ENCODE results near the gene GALNTL6. TPM values are rescaled to one million over a fixed set of nuclear protein-coding genes. Genes with fewer than 3 reads are reported as not detected.

The GALNTL6 gene
- total RNA-seq, 1 experiment from 2014 or later = not detected

DNA sequence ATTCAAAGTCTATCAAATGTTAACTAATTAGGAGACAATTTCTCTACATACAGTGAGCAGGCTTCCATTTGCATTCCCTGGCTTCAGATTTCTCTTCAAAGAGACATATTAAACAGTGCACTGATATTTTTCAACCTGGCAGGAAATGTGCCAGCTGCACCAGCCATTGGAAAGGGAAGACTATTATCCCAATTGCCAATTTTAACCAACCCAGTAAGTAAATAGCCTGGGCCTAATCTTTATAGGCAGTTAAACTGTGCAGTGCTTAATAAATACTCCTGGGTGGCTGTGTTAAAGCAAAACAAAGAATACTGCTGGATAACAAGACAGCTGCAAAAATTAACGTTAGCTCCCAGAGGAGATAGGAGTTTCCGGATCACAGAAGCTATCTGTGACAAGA lies 1243.5 kb downstream of the GALNTL6 start:
- H3K27me3 ChIP-seq (ENCODE audit: insufficient read depth, low read length) = no peaks in the 10 kb centered on the region
- DNase-seq (ENCODE audit: low read depth, low spot score) (no peak), ATAC-seq (no peak)
- no peak overlapping the region for H3K9ac ChIP-seq (ENCODE audit: low read length)
- no peaks in the 10 kb centered on the region for H3K79me2 ChIP-seq (ENCODE audit: insufficient read depth, low read length)
- POLR2A ChIA-PET = no interaction called here
- no peaks in the 10 kb centered on the region for H3K9me2 ChIP-seq (ENCODE audit: insufficient read depth)
- no peaks in the 10 kb centered on the region for H3K9me3 ChIP-seq (ENCODE audit: control insufficient read depth in 1 of 2, insufficient read depth in 1 of 2, low read depth in 1 of 2, low read length in 2 of 2)
- no peak overlapping the region for H2AFZ ChIP-seq (ENCODE audit: low read depth, low read length, poor library complexity, severe bottlenecking)
- H4K20me1 ChIP-seq (ENCODE audit: insufficient read depth) = no peaks in the 10 kb centered on the region
- BruUV-seq (replicated peaks) = no TSS peak
- no peak overlapping the region for H3K27ac ChIP-seq (ENCODE audit: low read depth, low read length)
- TF ChIP-seq TCF7L2 (IDR thresholded peaks at IDR 0.05; ENCODE audit: borderline replicate concordance, extremely low read depth, insufficient read depth, insufficient read length) (no peak), POLR2A (IDR thresholded peaks at IDR 0.05; ENCODE audit: borderline replicate concordance, extremely low read depth, insufficient read depth, insufficient read length) (no peak), SIN3A (IDR thresholded peaks at IDR 0.05; ENCODE audit: low read depth) (no peak), SRF (IDR thresholded peaks at IDR 0.05; ENCODE audit: low read depth) (no peak), EZH2 (IDR thresholded peaks at IDR 0.05) (no peak), ELF1 (IDR thresholded peaks at IDR 0.05; ENCODE audit: borderline replicate concordance, low read depth) (no peak), CEBPB (IDR thresholded peaks at IDR 0.05; ENCODE audit: low read depth) (no peak), POLR2AphosphoS5 (IDR thresholded peaks at IDR 0.05; ENCODE audit: low read depth, low read length) (no peak), FOSL1 (IDR thresholded peaks at IDR 0.05; ENCODE audit: low read depth) (no peak), JUND (IDR thresholded peaks at IDR 0.05) (no peak), RAD21 (IDR thresholded peaks at IDR 0.05; ENCODE audit: low read depth) (no peak), SP1 (IDR thresholded peaks at IDR 0.05; ENCODE audit: low read depth) (no peak), EGR1 (IDR thresholded peaks at IDR 0.05; ENCODE audit: low read depth) (no peak), YY1 (IDR thresholded peaks at IDR 0.05; ENCODE audit: extremely low read depth, insufficient replicate concordance, low read depth, low read length) (no peak), EZH2phosphoT487 (IDR thresholded peaks at IDR 0.05; ENCODE audit: borderline replicate concordance) (no peak), ZNF274 (IDR thresholded peaks at IDR 0.05; ENCODE audit: low read depth, low read length) (no peak)
- TF ChIP-seq, protein P1, sequence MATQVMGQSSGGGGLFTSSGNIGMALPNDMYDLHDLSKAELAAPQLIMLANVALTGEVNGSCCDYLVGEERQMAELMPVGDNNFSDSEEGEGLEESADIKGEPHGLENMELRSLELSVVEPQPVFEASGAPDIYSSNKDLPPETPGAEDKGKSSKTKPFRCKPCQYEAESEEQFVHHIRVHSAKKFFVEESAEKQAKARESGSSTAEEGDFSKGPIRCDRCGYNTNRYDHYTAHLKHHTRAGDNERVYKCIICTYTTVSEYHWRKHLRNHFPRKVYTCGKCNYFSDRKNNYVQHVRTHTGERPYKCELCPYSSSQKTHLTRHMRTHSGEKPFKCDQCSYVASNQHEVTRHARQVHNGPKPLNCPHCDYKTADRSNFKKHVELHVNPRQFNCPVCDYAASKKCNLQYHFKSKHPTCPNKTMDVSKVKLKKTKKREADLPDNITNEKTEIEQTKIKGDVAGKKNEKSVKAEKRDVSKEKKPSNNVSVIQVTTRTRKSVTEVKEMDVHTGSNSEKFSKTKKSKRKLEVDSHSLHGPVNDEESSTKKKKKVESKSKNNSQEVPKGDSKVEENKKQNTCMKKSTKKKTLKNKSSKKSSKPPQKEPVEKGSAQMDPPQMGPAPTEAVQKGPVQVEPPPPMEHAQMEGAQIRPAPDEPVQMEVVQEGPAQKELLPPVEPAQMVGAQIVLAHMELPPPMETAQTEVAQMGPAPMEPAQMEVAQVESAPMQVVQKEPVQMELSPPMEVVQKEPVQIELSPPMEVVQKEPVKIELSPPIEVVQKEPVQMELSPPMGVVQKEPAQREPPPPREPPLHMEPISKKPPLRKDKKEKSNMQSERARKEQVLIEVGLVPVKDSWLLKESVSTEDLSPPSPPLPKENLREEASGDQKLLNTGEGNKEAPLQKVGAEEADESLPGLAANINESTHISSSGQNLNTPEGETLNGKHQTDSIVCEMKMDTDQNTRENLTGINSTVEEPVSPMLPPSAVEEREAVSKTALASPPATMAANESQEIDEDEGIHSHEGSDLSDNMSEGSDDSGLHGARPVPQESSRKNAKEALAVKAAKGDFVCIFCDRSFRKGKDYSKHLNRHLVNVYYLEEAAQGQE (IDR thresholded peaks at IDR 0.05; ENCODE audit: low read depth) = no peak
- TF ChIP-seq, protein P2, sequence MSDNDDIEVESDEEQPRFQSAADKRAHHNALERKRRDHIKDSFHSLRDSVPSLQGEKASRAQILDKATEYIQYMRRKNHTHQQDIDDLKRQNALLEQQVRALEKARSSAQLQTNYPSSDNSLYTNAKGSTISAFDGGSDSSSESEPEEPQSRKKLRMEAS (IDR thresholded peaks at IDR 0.05) = no peak
- TF ChIP-seq, protein P3, sequence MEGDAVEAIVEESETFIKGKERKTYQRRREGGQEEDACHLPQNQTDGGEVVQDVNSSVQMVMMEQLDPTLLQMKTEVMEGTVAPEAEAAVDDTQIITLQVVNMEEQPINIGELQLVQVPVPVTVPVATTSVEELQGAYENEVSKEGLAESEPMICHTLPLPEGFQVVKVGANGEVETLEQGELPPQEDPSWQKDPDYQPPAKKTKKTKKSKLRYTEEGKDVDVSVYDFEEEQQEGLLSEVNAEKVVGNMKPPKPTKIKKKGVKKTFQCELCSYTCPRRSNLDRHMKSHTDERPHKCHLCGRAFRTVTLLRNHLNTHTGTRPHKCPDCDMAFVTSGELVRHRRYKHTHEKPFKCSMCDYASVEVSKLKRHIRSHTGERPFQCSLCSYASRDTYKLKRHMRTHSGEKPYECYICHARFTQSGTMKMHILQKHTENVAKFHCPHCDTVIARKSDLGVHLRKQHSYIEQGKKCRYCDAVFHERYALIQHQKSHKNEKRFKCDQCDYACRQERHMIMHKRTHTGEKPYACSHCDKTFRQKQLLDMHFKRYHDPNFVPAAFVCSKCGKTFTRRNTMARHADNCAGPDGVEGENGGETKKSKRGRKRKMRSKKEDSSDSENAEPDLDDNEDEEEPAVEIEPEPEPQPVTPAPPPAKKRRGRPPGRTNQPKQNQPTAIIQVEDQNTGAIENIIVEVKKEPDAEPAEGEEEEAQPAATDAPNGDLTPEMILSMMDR (IDR thresholded peaks at IDR 0.05 in 2 of 3, conservative IDR thresholded peaks at IDR 0.05 in 1 of 3; ENCODE audit: borderline replicate concordance in 1 of 3, insufficient read depth in 1 of 3, low read depth in 2 of 3, low read length in 2 of 3) = no peak
- TF ChIP-seq, protein P4, sequence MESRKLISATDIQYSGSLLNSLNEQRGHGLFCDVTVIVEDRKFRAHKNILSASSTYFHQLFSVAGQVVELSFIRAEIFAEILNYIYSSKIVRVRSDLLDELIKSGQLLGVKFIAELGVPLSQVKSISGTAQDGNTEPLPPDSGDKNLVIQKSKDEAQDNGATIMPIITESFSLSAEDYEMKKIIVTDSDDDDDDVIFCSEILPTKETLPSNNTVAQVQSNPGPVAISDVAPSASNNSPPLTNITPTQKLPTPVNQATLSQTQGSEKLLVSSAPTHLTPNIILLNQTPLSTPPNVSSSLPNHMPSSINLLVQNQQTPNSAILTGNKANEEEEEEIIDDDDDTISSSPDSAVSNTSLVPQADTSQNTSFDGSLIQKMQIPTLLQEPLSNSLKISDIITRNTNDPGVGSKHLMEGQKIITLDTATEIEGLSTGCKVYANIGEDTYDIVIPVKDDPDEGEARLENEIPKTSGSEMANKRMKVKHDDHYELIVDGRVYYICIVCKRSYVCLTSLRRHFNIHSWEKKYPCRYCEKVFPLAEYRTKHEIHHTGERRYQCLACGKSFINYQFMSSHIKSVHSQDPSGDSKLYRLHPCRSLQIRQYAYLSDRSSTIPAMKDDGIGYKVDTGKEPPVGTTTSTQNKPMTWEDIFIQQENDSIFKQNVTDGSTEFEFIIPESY (IDR thresholded peaks at IDR 0.05; ENCODE audit: extremely low read depth, insufficient replicate concordance, low read length) = no peak
- peaks cover 0 to 4% of the 10 kb centered on the region in 2 experiments; a peak in 1 of 4 replicates for H3K4me1 ChIP-seq (ENCODE audit: control insufficient read depth in 1 of 2, insufficient read depth in 2 of 2, low read length in 2 of 2)
- CTCF ChIA-PET = no interaction called here
- intact Hi-C loops (cut with micrococcal nuclease) = no loop called here
- no peak overlapping the region for H3K4me2 ChIP-seq (ENCODE audit: low read length)
- H3K36me3 ChIP-seq (ENCODE audit: control insufficient read depth in 1 of 2, insufficient read depth in 2 of 2, low read length in 2 of 2) = no peaks in the 10 kb centered on the region
- H3K4me3 ChIP-seq (replicated peaks in 1 of 2; ENCODE audit: low read depth in 1 of 2, low read length in 2 of 2) = no peak overlapping the region
- RAD21 ChIA-PET (ENCODE audit: low non-redundant PET in 1 of 2, low total read pairs in 2 of 2, uncharacterized antibody in 2 of 2, unreplicated experiment in 2 of 2) = no interaction called here
